H1 (cell line): Measurements from ENCODE around the gene CASZ1. TPM values are rescaled to one million over a fixed set of nuclear protein-coding genes. Genes with fewer than 3 reads are reported as not detected.

Experiments used
- CTCF ChIA-PET: fragments of 300-600 bp; sonication (Branson Sonifier 250); formaldehyde crosslinking; loops from one replicate; lab custom pipeline; 2021; ENCODE audit not compliant: partially characterized antibody; lab: Charles Lee
- POLR2A ChIA-PET: fragments of 300-600 bp; sonication (Branson Sonifier 250); formaldehyde crosslinking; loops from one replicate; lab custom pipeline; 2021; ENCODE audit warnings: inconsistent platforms; ENCODE audit not compliant: partially characterized antibody; lab: Charles Lee
- DNase-seq, 2 experiments: peaks; one replicate each; pipeline versions ENCODE4 v3.0.0 to v3.0.0-alpha.2; 2010 to 2022; ENCODE audit warnings: low spot score in 2 of 2, low read depth in 1 of 2, mixed read lengths in 1 of 2
- FAIRE-seq: peaks from 2 replicates; lab custom pipeline; 2011; peaks lifted over from hg19 to GRCh38; lab: Jason Lieb, UNC
- H2AFZ ChIP-seq: 2 replicates; pipeline ENCODE4 v1.8.1; 2012; ENCODE audit warnings: low read length, inconsistent platforms
- H2AK5ac ChIP-seq: 2 replicates; pipeline ENCODE4 v1.6.1; 2013; ENCODE audit warnings: low read depth, low read length
- H2BK120ac ChIP-seq: replicated peaks from 2 replicates; pipeline ENCODE3; 2013; ENCODE audit warnings: low read depth, low read length, inconsistent platforms
- H2BK12ac ChIP-seq: 2 replicates; pipeline ENCODE4 v1.6.1; 2013; ENCODE audit warnings: low read depth, low read length
- H2BK15ac ChIP-seq: 2 replicates; pipeline ENCODE4 v1.6.1; 2013; ENCODE audit warnings: low read length
- H2BK20ac ChIP-seq: 2 replicates; pipeline ENCODE4 v1.6.1; 2013; ENCODE audit warnings: low read length
- H2BK5ac ChIP-seq: 2 replicates; pipeline ENCODE4 v1.6.1; 2013; ENCODE audit warnings: low read depth, low read length
- H3K14ac ChIP-seq: 2 replicates; pipeline ENCODE4 v1.6.1; 2013; ENCODE audit warnings: inconsistent platforms; ENCODE audit not compliant: insufficient read length
- H3K18ac ChIP-seq: 2 replicates; pipeline ENCODE4 v1.6.1; 2013; ENCODE audit warnings: low read length; ENCODE audit errors: extremely low read depth
- H3K23ac ChIP-seq: 2 replicates; pipeline ENCODE4 v1.6.1; 2013; ENCODE audit warnings: inconsistent platforms; ENCODE audit not compliant: insufficient read length
- H3K23me2 ChIP-seq: 2 replicates; pipeline ENCODE4 v1.6.1; 2013; ENCODE audit warnings: low read depth, low read length
- H3K27ac ChIP-seq: 2 replicates; pipeline ENCODE4 v1.6.1; 2011; ENCODE audit warnings: low read depth, low read length, inconsistent platforms
- H3K27me3 ChIP-seq, 4 experiments: replicated peaks in 1 of 4; 1 replicate in 1 of 4; 2 replicates in 3 of 4; pipeline versions ENCODE4 v1.6.1 to v1.8.1; 2011 to 2013; ENCODE audit warnings: low read length in 3 of 4, mild to moderate bottlenecking in 3 of 4, inconsistent platforms in 2 of 4, mixed read lengths in 2 of 4, moderate library complexity in 1 of 4; ENCODE audit not compliant: control insufficient read depth in 3 of 4, insufficient read depth in 3 of 4; ENCODE audit errors: extremely low read depth in 1 of 4
- H3K36me3 ChIP-seq, 4 experiments: 2 replicates each; pipeline versions ENCODE4 v1.6.1 to v1.8.1; 2011 to 2013; ENCODE audit warnings: mild to moderate bottlenecking in 4 of 4, low read length in 3 of 4, moderate library complexity in 2 of 4, control low read depth in 1 of 4, inconsistent platforms in 1 of 4; ENCODE audit not compliant: insufficient read depth in 4 of 4, control insufficient read depth in 2 of 4
- H3K4ac ChIP-seq: replicated peaks from 2 replicates; pipeline ENCODE3; 2013; ENCODE audit warnings: low read length, low read depth, mixed read lengths, inconsistent platforms; ENCODE audit not compliant: insufficient read length
- H3K4me1 ChIP-seq, 4 experiments: replicated peaks in 1 of 4; 1 replicate in 1 of 4; 2 replicates in 3 of 4; pipeline versions ENCODE4 v1.6.1 to v1.8.1; 2011 to 2013; ENCODE audit warnings: low read length in 3 of 4, inconsistent platforms in 2 of 4, mixed read lengths in 1 of 4; ENCODE audit not compliant: insufficient read depth in 4 of 4, control insufficient read depth in 3 of 4
- H3K4me2 ChIP-seq, 2 experiments: 2 replicates each; pipeline versions ENCODE4 v1.6.1 to v1.8.1; 2011 to 2013; ENCODE audit warnings: low read depth in 2 of 2, low read length in 2 of 2, control low read depth in 1 of 2, inconsistent platforms in 1 of 2, mild to moderate bottlenecking in 1 of 2; ENCODE audit not compliant: insufficient read depth in 1 of 2
- H3K4me3 ChIP-seq, 4 experiments: fragments of 200-600, 300-600 bp in 1 of 4; sonication (generic), shearing (Covaris generic), sonication (Bioruptor Twin) in 1 of 4; 2 replicates each; pipeline versions ENCODE4 v1.5.1 to v1.8.1; 2011 to 2016; ENCODE audit warnings: low read length in 4 of 4, low read depth in 3 of 4, control low read depth in 2 of 4, inconsistent platforms in 2 of 4, mild to moderate bottlenecking in 2 of 4, mixed read lengths in 1 of 4, moderate library complexity in 1 of 4; ENCODE audit not compliant: insufficient read depth in 2 of 4; ENCODE audit errors: extremely low read depth in 1 of 4
- H3K56ac ChIP-seq: replicated peaks from 2 replicates; pipeline ENCODE3; 2013; ENCODE audit warnings: low read depth, mild to moderate bottlenecking, mixed read lengths, low read length, inconsistent platforms; ENCODE audit not compliant: insufficient read length
- H3K79me1 ChIP-seq: 2 replicates; pipeline ENCODE4 v1.6.1; 2013; ENCODE audit warnings: low read depth, low read length, control low read depth
- H3K79me2 ChIP-seq, 2 experiments: 2 replicates each; pipeline versions ENCODE4 v1.6.1 to v1.8.1; 2012 to 2013; ENCODE audit warnings: low read length in 2 of 2, mild to moderate bottlenecking in 2 of 2, inconsistent platforms in 1 of 2; ENCODE audit not compliant: insufficient read depth in 2 of 2, control insufficient read depth in 1 of 2
- H3K9ac ChIP-seq, 4 experiments: replicated peaks in 1 of 4; 1 replicate in 1 of 4; 2 replicates in 3 of 4; pipeline versions ENCODE4 v1.6.1 to v1.8.1; 2011 to 2013; ENCODE audit warnings: low read depth in 3 of 4, low read length in 3 of 4, control low read depth in 2 of 4, mild to moderate bottlenecking in 2 of 4, moderate library complexity in 2 of 4, inconsistent platforms in 1 of 4; ENCODE audit errors: extremely low read depth in 1 of 4
- H3K9me3 ChIP-seq, 2 experiments: 2 replicates each; pipeline versions ENCODE4 v1.6.1 to v1.8.1; 2012 to 2013; ENCODE audit warnings: mild to moderate bottlenecking in 2 of 2, moderate library complexity in 2 of 2, control low read depth in 1 of 2, inconsistent platforms in 1 of 2, low read depth in 1 of 2, low read length in 1 of 2, mixed read lengths in 1 of 2; ENCODE audit not compliant: insufficient read depth in 2 of 2
- H4K20me1 ChIP-seq, 2 experiments: replicated peaks in 1 of 2; 2 replicates each; pipeline versions ENCODE3 to v1.8.1; 2011 to 2013; ENCODE audit warnings: inconsistent platforms in 2 of 2, low read length in 2 of 2, mild to moderate bottlenecking in 1 of 2; ENCODE audit not compliant: insufficient read depth in 2 of 2, control insufficient read depth in 1 of 2
- H4K5ac ChIP-seq: 2 replicates; pipeline ENCODE4 v1.6.1; 2013; ENCODE audit warnings: low read length, low read depth, mixed read lengths, inconsistent platforms; ENCODE audit not compliant: insufficient read length
- H4K8ac ChIP-seq: 2 replicates; pipeline ENCODE4 v1.8.0; 2013; ENCODE audit warnings: mild to moderate bottlenecking, moderate library complexity, low read length, inconsistent platforms; ENCODE audit not compliant: insufficient read depth; ENCODE audit errors: extremely low read depth
- H4K91ac ChIP-seq: replicated peaks from 2 replicates; pipeline ENCODE3; 2013; ENCODE audit warnings: low read length, mixed read lengths, inconsistent platforms; ENCODE audit not compliant: insufficient read length
- ASH2L ChIP-seq: fragments of 200-600, 300-600 bp; sonication (generic); IDR thresholded peaks from one replicate; pipeline ENCODE4 v1.7.1; 2017; ENCODE audit warnings: low read length
- CBX8 ChIP-seq: fragments of 300-800, 300-1000 bp; sonication (generic); IDR thresholded peaks from 2 replicates; pipeline ENCODE4 v1.7.1; 2016; ENCODE audit warnings: low read depth, low read length, borderline replicate concordance
- E2F6 ChIP-seq: IDR thresholded peaks from 2 replicates; pipeline ENCODE4 v1.6.1; 2012; ENCODE audit warnings: inconsistent platforms
- GABPA ChIP-seq: IDR thresholded peaks from 2 replicates; pipeline ENCODE4 v1.6.1; 2011; ENCODE audit warnings: mild to moderate bottlenecking, low read length, moderate library complexity, borderline replicate concordance; ENCODE audit not compliant: insufficient read depth
- JUN ChIP-seq: IDR thresholded peaks from 2 replicates; pipeline ENCODE4 v1.6.1; 2011; ENCODE audit warnings: low read depth, mild to moderate bottlenecking, improper control_type of control experiment, low read length
- KDM1A ChIP-seq: fragments of 200-600, 300-600 bp; sonication (generic); IDR thresholded peaks from 2 replicates; pipeline ENCODE4 v1.7.1; 2016; ENCODE audit warnings: mild to moderate bottlenecking, low read length, borderline replicate concordance
- NRF1 ChIP-seq: IDR thresholded peaks from 2 replicates; pipeline ENCODE4 v1.6.1; 2011; ENCODE audit warnings: mild to moderate bottlenecking, low read depth, low read length, improper control_type of control experiment
- POLR2AphosphoS5 ChIP-seq: IDR thresholded peaks from 2 replicates; pipeline ENCODE4 v1.6.1; 2011; ENCODE audit warnings: low read depth, low read length
- RNF2 ChIP-seq: fragments of 200-900, 300-1000 bp; sonication (generic); IDR thresholded peaks from 2 replicates; pipeline ENCODE4 v1.7.1; 2016; ENCODE audit warnings: borderline replicate concordance, low read depth, mild to moderate bottlenecking, antibody characterized with exemption, low read length; ENCODE audit not compliant: poor library complexity, severe bottlenecking; ENCODE audit errors: missing control alignments
- SP4 ChIP-seq: IDR thresholded peaks from 2 replicates; pipeline ENCODE4 v1.6.1; 2012; ENCODE audit warnings: low read length, inconsistent platforms
- SUZ12 ChIP-seq: fragments of 200-600 bp; sonication (generic); IDR thresholded peaks from 2 replicates; pipeline ENCODE4 v1.6.1; 2012; ENCODE audit warnings: mild to moderate bottlenecking, inconsistent platforms, low read length, moderate library complexity, mixed read lengths
- TEAD4 ChIP-seq: IDR thresholded peaks from 2 replicates; pipeline ENCODE4 v1.6.1; 2012; ENCODE audit warnings: low read depth, low read length, inconsistent platforms, mixed read lengths
- YY1 ChIP-seq: IDR thresholded peaks from 2 replicates; pipeline ENCODE4 v1.6.1; 2011; ENCODE audit warnings: low read depth, mild to moderate bottlenecking, low read length
- WGBS, 2 experiments: shearing (Covaris generic) in 1 of 2; methylation state at CpG; one replicate each; pipeline versions ENCODE4 v1.1.6 to v1.1.7; 2013 to 2015; ENCODE audit warnings: low lambda C conversion rate in 2 of 2, mixed read lengths in 2 of 2, inconsistent platforms in 1 of 2, low coverage in 1 of 2, missing lambda C conversion rate in 1 of 2; ENCODE audit not compliant: insufficient replicate concordance in 2 of 2, insufficient coverage in 1 of 2, insufficient read length in 1 of 2; ENCODE audit errors: extremely low coverage in 1 of 2, missing lambda C conversion rate in 1 of 2; 5-methylcytosine and 5-hydroxymethylcytosine counted together
- polyA plus RNA-seq, 7 experiments: library from polyadenylated mRNA; depleted of rRNA in 3 of 7; stranded (reverse) in 5 of 7; unstranded in 2 of 7; fragments of >200 nt in 5 of 7; fragments of 200-250 nt in 2 of 7; gene quantifications; 1 replicate in 5 of 7; 2 replicates in 1 of 7; 4 replicates in 1 of 7; pipeline versions ENCODE4 v1.2.1 to v1.2.3, GENCODE V29; 2011 to 2013; ENCODE audit warnings: missing spikeins in 2 of 7, mixed read lengths in 2 of 7
- total RNA-seq: library from RNA; stranded (reverse); fragmentation: NEBNext Ultra II Directional; extraction: Animal tissue kit (Norgen Biotek cat#: 25700); gene quantifications from 2 replicates; pipeline ENCODE4 v1.2.1, GENCODE V29; 2021

The CASZ1 gene
- total and polyA plus RNA-seq, 2 of the 8 experiments (the other 6 are each of a cell fraction or from before 2014, with no cell fraction given) = 4.4 to 7.7 TPM

GRCh38 chr1:10658396-10659066, 137.9 kb downstream of the CASZ1 start:
- Histone ChIP-seq H3K4me2 (no peak overlapping the region), H4K20me1 (peaks cover 0 to 17% of the 10 kb centered on the region in 2 experiments), H3K4me3 (no peak overlapping the region), H3K27ac (no peak overlapping the region), H4K5ac (no peak overlapping the region), H2BK120ac (no peak overlapping the region), H3K4ac (no peak overlapping the region), H2BK20ac (no peak overlapping the region), H4K8ac (no peak overlapping the region), H3K56ac (no peak overlapping the region), H3K4me1 (peaks cover 0 to 7% (median 4%) of the 10 kb centered on the region in 4 experiments; a peak in 3 of 7 replicates), H3K79me1 (no peaks in the 10 kb centered on the region; the same call in 1 of the 2 replicates), H2AFZ (no peak overlapping the region), H2BK15ac (no peak overlapping the region), H3K9me3 (no peaks in the 10 kb centered on the region), H3K79me2 (no peaks in the 10 kb centered on the region), H3K9ac (no peak overlapping the region), H2BK5ac (no peak overlapping the region), H3K36me3 (peaks cover 0 to 4% (median 2%) of the 10 kb centered on the region in 4 experiments; a peak in 5 of 8 replicates), H3K27me3 (peaks cover 0 to 2% (median 0%) of the 10 kb centered on the region in 4 experiments; a peak in 1 of 7 replicates), H3K18ac (no peak overlapping the region), H2AK5ac (no peak overlapping the region), H4K91ac (no peak overlapping the region), H2BK12ac (no peak overlapping the region), H3K14ac (no peak overlapping the region), H3K23me2 (peaks cover 12% of the 10 kb centered on the region), H3K23ac (no peak overlapping the region)
- POLR2A ChIA-PET = no interaction called here
- DNase-seq = no peak
- no peak for FAIRE-seq
- WGBS, 2 experiments = 89% methylated on average over 12 of the region's 19 CpGs; no CpG with 5 or more reads in 1 of the 2 experiments
- CTCF ChIA-PET = no interaction called here
- TF ChIP-seq JUN (no peak), RNF2 (no peak), SUZ12 (no peak), SP4 (no peak), ASH2L (no peak), CBX8 (no peak), GABPA (no peak), KDM1A (no peak), POLR2AphosphoS5 (no peak), TEAD4 (no peak), E2F6 (no peak), YY1 (no peak), NRF1 (no peak)
